ENCODE data around the gene TMEM267. TPM values are rescaled to one million over a fixed set of nuclear protein-coding genes. Genes with fewer than 3 reads are reported as not detected.

The TMEM267 gene
- total and polyA plus RNA-seq, 2 of the 8 experiments (the other 6 are each of a cell fraction or from before 2014, with no cell fraction given): 4.8 to 6.2 TPM

GRCh38 chr5:43427306-43427705 lies 56.4 kb downstream of the TMEM267 start:
- H4K5ac ChIP-seq (ENCODE audit: insufficient read length, low read depth, low read length): no peak overlapping the region
- H3K79me2 ChIP-seq (ENCODE audit: control insufficient read depth in 1 of 2, insufficient read depth in 2 of 2, low read length in 2 of 2): no peaks in the 10 kb centered on the region
- no peak overlapping the region for H2AFZ ChIP-seq (ENCODE audit: low read length)
- no peak overlapping the region for H3K4me2 ChIP-seq (ENCODE audit: insufficient read depth in 1 of 2, low read depth in 2 of 2, low read length in 2 of 2)
- no peak overlapping the region for H3K56ac ChIP-seq (replicated peaks; ENCODE audit: insufficient read length, low read depth, low read length)
- no peak overlapping the region for H3K18ac ChIP-seq (ENCODE audit: extremely low read depth, low read length)
- no peak overlapping the region for H2BK5ac ChIP-seq (ENCODE audit: low read depth, low read length)
- H3K23ac ChIP-seq (ENCODE audit: insufficient read length): no peak overlapping the region
- H4K20me1 ChIP-seq (replicated peaks in 1 of 2; ENCODE audit: control insufficient read depth in 1 of 2, insufficient read depth in 2 of 2, low read length in 2 of 2): no peaks in the 10 kb centered on the region
- TF ChIP-seq ASH2L (IDR thresholded peaks at IDR 0.05; ENCODE audit: low read length) (no peak), TAF1 (IDR thresholded peaks at IDR 0.05; ENCODE audit: low read depth, low read length) (no peak), HDAC6 (IDR thresholded peaks at IDR 0.05; ENCODE audit: low read depth, low read length) (no peak), SIX5 (IDR thresholded peaks at IDR 0.05; ENCODE audit: low read depth, low read length) (no peak), EZH2 (IDR thresholded peaks at IDR 0.05; ENCODE audit: low read depth, low read length, severe bottlenecking) (no peak), CTBP2 (IDR thresholded peaks at IDR 0.05; ENCODE audit: borderline replicate concordance, insufficient read depth, insufficient read length, low read length) (no peak), CBX8 (IDR thresholded peaks at IDR 0.05; ENCODE audit: borderline replicate concordance, low read depth, low read length) (no peak), JUN (IDR thresholded peaks at IDR 0.05; ENCODE audit: low read depth, low read length) (no peak), TEAD4 (IDR thresholded peaks at IDR 0.05; ENCODE audit: low read depth, low read length) (no peak), SP2 (IDR thresholded peaks at IDR 0.05; ENCODE audit: low read length) (no peak)
- TF ChIP-seq, protein P1, sequence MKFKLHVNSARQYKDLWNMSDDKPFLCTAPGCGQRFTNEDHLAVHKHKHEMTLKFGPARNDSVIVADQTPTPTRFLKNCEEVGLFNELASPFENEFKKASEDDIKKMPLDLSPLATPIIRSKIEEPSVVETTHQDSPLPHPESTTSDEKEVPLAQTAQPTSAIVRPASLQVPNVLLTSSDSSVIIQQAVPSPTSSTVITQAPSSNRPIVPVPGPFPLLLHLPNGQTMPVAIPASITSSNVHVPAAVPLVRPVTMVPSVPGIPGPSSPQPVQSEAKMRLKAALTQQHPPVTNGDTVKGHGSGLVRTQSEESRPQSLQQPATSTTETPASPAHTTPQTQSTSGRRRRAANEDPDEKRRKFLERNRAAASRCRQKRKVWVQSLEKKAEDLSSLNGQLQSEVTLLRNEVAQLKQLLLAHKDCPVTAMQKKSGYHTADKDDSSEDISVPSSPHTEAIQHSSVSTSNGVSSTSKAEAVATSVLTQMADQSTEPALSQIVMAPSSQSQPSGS (IDR thresholded peaks at IDR 0.05; ENCODE audit: low read length): no peak
- H2BK15ac ChIP-seq (ENCODE audit: low read length): no peak overlapping the region
- H3K27ac ChIP-seq (ENCODE audit: low read depth, low read length): no peak overlapping the region
- H2BK20ac ChIP-seq (ENCODE audit: low read length): no peak overlapping the region
- no peaks in the 10 kb centered on the region for H3K79me1 ChIP-seq (ENCODE audit: low read depth, low read length)
- ChIA-PET POLR2A (ENCODE audit: partially characterized antibody) (no interaction called here), CTCF (ENCODE audit: partially characterized antibody) (no interaction called here)
- no peak overlapping the region for H3K4me3 ChIP-seq (ENCODE audit: extremely low read depth in 1 of 4, insufficient read depth in 2 of 4, low read depth in 3 of 4, low read length in 4 of 4)
- DNase-seq (ENCODE audit: low read depth in 1 of 2, low spot score in 2 of 2): no peak
- H3K14ac ChIP-seq (ENCODE audit: insufficient read length): no peak overlapping the region
- no peak overlapping the region for H3K4ac ChIP-seq (replicated peaks; ENCODE audit: insufficient read length, low read depth, low read length)
- no peak overlapping the region for H2BK12ac ChIP-seq (ENCODE audit: low read depth, low read length)
- H3K9ac ChIP-seq (replicated peaks in 1 of 4; ENCODE audit: extremely low read depth in 1 of 4, low read depth in 3 of 4, low read length in 3 of 4): no peak overlapping the region
- WGBS, 2 experiments (ENCODE audit: extremely low coverage in 1 of 2, insufficient coverage in 1 of 2, insufficient read length in 1 of 2, insufficient replicate concordance in 2 of 2, low coverage in 1 of 2, low lambda C conversion rate in 2 of 2, missing lambda C conversion rate in 1 of 2): 89% methylated on average over 4 of the region's 4 CpGs; no CpG with 5 or more reads in 1 of the 2 experiments
- H3K4me1 ChIP-seq (replicated peaks in 1 of 4; ENCODE audit: control insufficient read depth in 3 of 4, insufficient read depth in 4 of 4, low read length in 3 of 4): no peaks in the 10 kb centered on the region
- H3K27me3 ChIP-seq (replicated peaks in 1 of 4; ENCODE audit: control insufficient read depth in 3 of 4, extremely low read depth in 1 of 4, insufficient read depth in 3 of 4, low read length in 3 of 4): no peaks in the 10 kb centered on the region
- no peak overlapping the region for H4K8ac ChIP-seq (ENCODE audit: extremely low read depth, insufficient read depth, low read length)
- H3K36me3 ChIP-seq (ENCODE audit: control insufficient read depth in 2 of 4, insufficient read depth in 4 of 4, low read length in 3 of 4): no peaks in the 10 kb centered on the region; a peak in 2 of 8 replicates
- no peak overlapping the region for H4K91ac ChIP-seq (replicated peaks; ENCODE audit: insufficient read length, low read length)
- H2BK120ac ChIP-seq (replicated peaks; ENCODE audit: low read depth, low read length): no peak overlapping the region
- H3K9me3 ChIP-seq (ENCODE audit: insufficient read depth in 2 of 2, low read depth in 1 of 2, low read length in 1 of 2): peaks cover 0 to 2% of the 10 kb centered on the region in 2 experiments; a peak in 1 of 4 replicates
- H3K23me2 ChIP-seq (ENCODE audit: low read depth, low read length): no peaks in the 10 kb centered on the region
- H2AK5ac ChIP-seq (ENCODE audit: low read depth, low read length): no peak overlapping the region
- no peak for FAIRE-seq

Data from H1 (cell line).